Measurements from ENCODE around the gene APOLD1.

GRCh38 chr12:12806784-12807516 lies 21.5 kb downstream of the APOLD1 start:
- TF ChIP-seq CTCF (IDR thresholded peaks at IDR 0.05) (no peak), POLR2A (IDR thresholded peaks at IDR 0.05) (no peak), POLR2AphosphoS5 (IDR thresholded peaks at IDR 0.05) (no peak)
